NCI-H1417 (cell line): ENCODE results near the gene DPP6.
"Not testable (repeated sequence)": the region's sequence is repeated elsewhere in the genome, so short reads cannot be mapped to it uniquely, and the experiment has no call there.

Experiments used
- DNase-seq, 3 experiments: peaks; one replicate each; lab custom pipeline; 2025; lab: John Stamatoyannopoulos, UW

The DPP6 gene

GRCh38 chr7:154931906-154932305, 879.7 kb downstream of the DPP6 start:
- DNase-seq, result no peak

- DNase-seq, result not testable (repeated sequence)
These were observed 882.3 kb downstream of the DPP6 start for GRCh38 chr7:154934353-154934952.

DNA sequence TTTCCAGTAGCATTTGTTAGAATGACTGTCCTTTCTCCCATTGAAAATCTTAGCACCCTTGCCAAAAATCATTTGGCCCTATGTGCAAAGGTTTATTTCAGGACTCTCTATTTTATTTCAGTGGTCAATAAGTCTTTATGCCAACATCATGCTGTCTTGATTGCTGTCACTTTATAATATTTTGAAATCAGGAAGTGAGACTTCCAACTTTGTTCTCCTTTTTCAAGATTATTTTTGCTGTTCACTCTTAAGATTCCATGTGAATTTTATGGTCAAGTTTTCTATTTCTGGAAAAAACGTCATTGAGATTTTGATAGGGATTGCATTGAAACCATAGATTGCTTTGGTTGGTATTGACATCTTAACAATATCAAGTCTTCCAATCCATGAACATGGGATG, 885.6 kb downstream of the DPP6 start:
- no peak for DNase-seq

- DNase-seq, result no peak
These were observed 890.5 kb downstream of the DPP6 start for GRCh38 chr7:154942691-154943090.
